K562 (cell line): Measurements from ENCODE around the gene RNU11. TPM values are rescaled to one million over a fixed set of nuclear protein-coding genes. Genes with fewer than 3 reads are reported as not detected.

ENCODE experiments used
- ATAC-seq: fragments of 200-7000 bp; cut with Tn5 transposase; 3 replicates; pipeline ENCODE4 v1.9.1; 2020; ENCODE audit warnings: moderate library complexity
- BruUV-seq: library from RNA; stranded (reverse); fragments of 400-500 nt; replicated peaks from 2 replicates; lab custom pipeline; 2021; lab: Mats Ljungman, UMichigan
- CTCF ChIA-PET: fragments of 300-600 bp; formaldehyde crosslinking; extraction: SDS; loops from one replicate; lab custom pipeline; 2021; ENCODE audit warnings: low intra/inter-chr PET ratio; lab: Yijun Ruan, JAX
- POLR2A ChIA-PET: fragments of 300-600, 350-650 bp; sonication (Branson Sonifier 250); formaldehyde crosslinking; extraction: SDS; loops from one replicate; lab custom pipeline; 2021; ENCODE audit warnings: antibody characterized with exemption, inconsistent platforms; lab: Yijun Ruan, JAX
- DNase-seq, 4 experiments: peaks; one replicate each; pipeline versions ENCODE4 v3.0.0 to v3.0.0-alpha.2; 2011 to 2018; ENCODE audit warnings: low spot score in 3 of 4, mixed read lengths in 3 of 4; ENCODE audit errors: extremely low read depth in 1 of 4
- FAIRE-seq: peaks from 2 replicates; lab custom pipeline; 2011; peaks lifted over from hg19 to GRCh38; lab: Jason Lieb, UNC
- H2AFZ ChIP-seq: 2 replicates; pipeline ENCODE4 v1.6.0; 2011; ENCODE audit warnings: low read depth, low read length, control low read depth, inconsistent platforms
- H3K27ac ChIP-seq: fragments of 200-600 bp; 3 replicates; pipeline ENCODE4 v1.8.0; 2011; ENCODE audit warnings: low read depth, mild to moderate bottlenecking, control low read depth, inconsistent platforms, low read length, moderate library complexity, mixed read lengths; ENCODE audit errors: extremely low read depth
- H3K27me3 ChIP-seq, 2 experiments: fragments of 300-600 bp in 1 of 2; 2 replicates in 1 of 2; 3 replicates in 1 of 2; pipeline versions ENCODE4 v1.6.0 to v1.8.0; 2011; ENCODE audit warnings: inconsistent platforms in 2 of 2, low read length in 2 of 2, mild to moderate bottlenecking in 1 of 2, mixed read lengths in 1 of 2, moderate library complexity in 1 of 2; ENCODE audit not compliant: control insufficient read depth in 2 of 2, insufficient read depth in 2 of 2
- H3K36me3 ChIP-seq: fragments of 300-600 bp; 3 replicates; pipeline ENCODE4 v1.8.0; 2011; ENCODE audit warnings: mild to moderate bottlenecking, low read length, inconsistent platforms; ENCODE audit not compliant: control insufficient read depth, insufficient read depth
- H3K4me1 ChIP-seq, 2 experiments: fragments of 200-600 bp in 1 of 2; replicated peaks in 1 of 2; 2 replicates in 1 of 2; 3 replicates in 1 of 2; pipeline versions ENCODE4 v1.5.1 to v1.8.0; 2011; ENCODE audit warnings: inconsistent platforms in 2 of 2, low read length in 2 of 2, mild to moderate bottlenecking in 1 of 2, mixed read lengths in 1 of 2, moderate library complexity in 1 of 2; ENCODE audit not compliant: control insufficient read depth in 2 of 2, insufficient read depth in 2 of 2
- H3K4me2 ChIP-seq: 2 replicates; pipeline ENCODE4 v1.6.1; 2011; ENCODE audit warnings: low read length, control low read depth, inconsistent platforms, mixed read lengths; ENCODE audit not compliant: insufficient read depth
- H3K4me3 ChIP-seq: fragments of 200-600 bp; sonication (generic), shearing (Covaris generic); 2 replicates; pipeline ENCODE4 v1.5.1; 2016; ENCODE audit warnings: control low read depth, inconsistent platforms
- H3K79me2 ChIP-seq: fragments of 200-600 bp; 3 replicates; pipeline ENCODE4 v1.8.0; 2011; ENCODE audit warnings: low read length, inconsistent platforms; ENCODE audit not compliant: control insufficient read depth, insufficient read depth
- H3K9ac ChIP-seq, 2 experiments: 2 replicates each; pipeline versions ENCODE4 v1.6.0 to v1.6.1; 2011; ENCODE audit warnings: low read depth in 2 of 2, low read length in 2 of 2, control low read depth in 1 of 2, inconsistent platforms in 1 of 2, mild to moderate bottlenecking in 1 of 2, mixed read lengths in 1 of 2; ENCODE audit not compliant: insufficient read depth in 1 of 2
- H3K9me1 ChIP-seq: one replicate; pipeline ENCODE4 v1.6.0; 2011; ENCODE audit warnings: inconsistent platforms, mild to moderate bottlenecking, low read length, moderate library complexity; ENCODE audit not compliant: control insufficient read depth, insufficient read depth
- H3K9me3 ChIP-seq: replicated peaks from 2 replicates; pipeline ENCODE4 v1.5.1; 2011; ENCODE audit warnings: low read depth, low read length, inconsistent platforms; ENCODE audit not compliant: control insufficient read depth, insufficient read depth
- H4K20me1 ChIP-seq: replicated peaks from 2 replicates; pipeline ENCODE4 v1.6.1; 2011; ENCODE audit warnings: low read length, inconsistent platforms, mixed read lengths; ENCODE audit not compliant: control insufficient read depth, insufficient read depth
- ATF7 ChIP-seq: fragments of 450-650 bp; IDR thresholded peaks from 2 replicates; pipeline ENCODE4 v1.7.1; 2014; ENCODE audit warnings: mild to moderate bottlenecking, moderate library complexity
- ELF2 ChIP-seq: fragments of 250-450 bp; sonication (Bioruptor Pico); IDR thresholded peaks from 2 replicates; pipeline ENCODE4 v1.5.0; 2021; ENCODE audit warnings: mild to moderate bottlenecking
- ETV5 ChIP-seq: sonication (generic); formaldehyde crosslinking; IDR thresholded peaks from 2 replicates; pipeline ENCODE4 v1.4.0; 2020; ENCODE audit warnings: low read depth, mild to moderate bottlenecking, missing genetic modification reagents
- FOXM1 ChIP-seq, 2 experiments: fragments of 450-650 bp in 1 of 2; sonication (generic) in 1 of 2; formaldehyde crosslinking in 1 of 2; IDR thresholded peaks; 2 replicates each; pipeline versions ENCODE4 v1.6.1 to v1.9.0; 2017 to 2022; ENCODE audit warnings: low read depth in 2 of 2, mild to moderate bottlenecking in 2 of 2, missing genetic modification reagents in 1 of 2, moderate library complexity in 1 of 2
- HOXB6 ChIP-seq: fragments of 250-450 bp; sonication (Bioruptor Pico); IDR thresholded peaks from 2 replicates; pipeline ENCODE4 v1.5.1; 2022; ENCODE audit warnings: mild to moderate bottlenecking, borderline replicate concordance
- KAT2B ChIP-seq: IDR thresholded peaks from one replicate; pipeline ENCODE4 v1.6.1; 2012; ENCODE audit warnings: low read depth, mild to moderate bottlenecking, control low read depth, inconsistent platforms, low read length, moderate library complexity
- KLF10 ChIP-seq: fragments of 250-450 bp; sonication (Bioruptor Pico); IDR thresholded peaks from 2 replicates; pipeline ENCODE4 v1.6.1; 2021; ENCODE audit warnings: matching md5 sums
- RFX7 ChIP-seq: fragments of 250-450 bp; sonication (Bioruptor Pico); IDR thresholded peaks from 2 replicates; pipeline ENCODE4 v1.5.1; 2021; ENCODE audit warnings: mild to moderate bottlenecking
- SETDB1 ChIP-seq: IDR thresholded peaks from one replicate; pipeline ENCODE4 v1.6.1; 2012; ENCODE audit warnings: low read length, control low read depth, inconsistent platforms
- SREBF2 ChIP-seq: sonication (generic); formaldehyde crosslinking; IDR thresholded peaks from 2 replicates; pipeline ENCODE4 v1.4.0; 2020; ENCODE audit warnings: mild to moderate bottlenecking, missing genetic modification reagents
- SRSF1 ChIP-seq: fragments of 200-400 bp; formaldehyde crosslinking; IDR thresholded peaks from 2 replicates; pipeline ENCODE4 v1.6.1; 2017; ENCODE audit warnings: mild to moderate bottlenecking, low read depth, low read length, moderate library complexity
- SUPT5H ChIP-seq: fragments of 450-650 bp; IDR thresholded peaks from 2 replicates; pipeline ENCODE4 v1.6.1; 2016
- ZNF431 ChIP-seq: sonication (generic); formaldehyde crosslinking; IDR thresholded peaks from 2 replicates; pipeline ENCODE4 v1.8.0; 2022; ENCODE audit warnings: mild to moderate bottlenecking, missing genetic modification reagents
- WGBS: fragments of 100-300 bp; shearing (Covaris generic); methylation state at CpG from one replicate; pipeline ENCODE4 v1.1.6; 2016; ENCODE audit warnings: low coverage, mixed read lengths; ENCODE audit not compliant: insufficient coverage; ENCODE audit errors: missing lambda C conversion rate; 5-methylcytosine and 5-hydroxymethylcytosine counted together
- in situ Hi-C: fragments of 300-500 bp; cut with MboI; formaldehyde crosslinking; loops from 4 replicates; pipeline ENCODE4 v1.15.0; 2018; ENCODE audit warnings: inconsistent platforms, mixed read lengths
- intact Hi-C: fragments of 100-400 bp; cut with micrococcal nuclease; formaldehyde crosslinking; loops from 2 replicates; pipeline ENCODE4 v1.14.2; 2022
- polyA plus RNA-seq, 8 experiments: library from polyadenylated mRNA; depleted of rRNA in 4 of 8; stranded (reverse) in 5 of 8; unstranded in 3 of 8; fragments of >200 nt; fragmentation: Nextera tagmentation in 2 of 8; fragmentation: Illumina TruSeq in 1 of 8; extraction: Ambion mirVana in 2 of 8; extraction: Trizol in 1 of 8; gene quantifications; 2 replicates each; pipeline versions ENCODE4 v1.2.1 to v1.2.3, GENCODE V29; 2011 to 2014; ENCODE audit warnings: inconsistent platforms in 1 of 8, missing spikeins in 1 of 8
- total RNA-seq, 7 experiments: library from RNA; depleted of rRNA in 6 of 7; stranded (reverse); fragments of >200 nt in 6 of 7; fragmentation: Illumina TruSeq in 2 of 7; extraction: Trizol in 2 of 7; gene quantifications; 2 replicates each; pipeline versions ENCODE4 v1.2.1 to v1.2.3, GENCODE V29; 2011 to 2021; ENCODE audit warnings: low replicate concordance in 1 of 7
- TF ChIP-seq, protein P1 (sequence below): IDR thresholded peaks from 2 replicates; pipeline ENCODE4 v1.6.1; 2014; ENCODE audit warnings: antibody characterized with exemption
- TF ChIP-seq, protein P2 (sequence below): fragments of 450-650 bp; IDR thresholded peaks from 2 replicates; pipeline ENCODE4 v1.6.1; 2017; ENCODE audit warnings: mild to moderate bottlenecking, moderate library complexity

The RNU11 gene
- total and polyA plus RNA-seq, 9 of the 15 experiments (the other 6 are each of a cell fraction or from before 2014, with no cell fraction given): not detected

DNA sequence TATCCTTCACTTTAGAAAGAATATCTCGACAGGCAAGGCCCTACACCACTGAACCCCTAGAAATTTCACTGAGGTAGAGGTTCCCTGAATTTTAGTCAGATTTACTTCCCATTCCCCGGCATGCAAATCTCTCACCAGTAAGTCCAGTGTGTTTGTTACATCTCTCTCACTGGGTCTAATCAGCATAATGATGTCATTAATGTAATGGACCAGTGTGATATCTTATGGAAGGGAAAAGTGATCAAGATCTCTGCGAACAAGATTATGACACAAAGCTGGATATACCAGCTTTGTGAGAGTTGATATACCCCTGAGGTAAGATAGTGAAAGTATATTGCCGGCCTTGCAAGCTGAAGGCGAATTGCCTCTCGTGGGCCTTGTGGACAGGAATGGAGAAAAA lies 7.9 kb downstream of the RNU11 start (continued):
- TF ChIP-seq FOXM1 (IDR thresholded peaks at IDR 0.05; ENCODE audit: low read depth): no peak
- no peak for TF ChIP-seq FOXM1 (CRISPR knock-in tag; IDR thresholded peaks at IDR 0.05; ENCODE audit: low read depth)
- no peak for TF ChIP-seq SUPT5H
- TF ChIP-seq SREBF2 (CRISPR knock-in tag): no peak
- peak; percentile 52 for TF ChIP-seq ATF7
- TF ChIP-seq, protein P1, sequence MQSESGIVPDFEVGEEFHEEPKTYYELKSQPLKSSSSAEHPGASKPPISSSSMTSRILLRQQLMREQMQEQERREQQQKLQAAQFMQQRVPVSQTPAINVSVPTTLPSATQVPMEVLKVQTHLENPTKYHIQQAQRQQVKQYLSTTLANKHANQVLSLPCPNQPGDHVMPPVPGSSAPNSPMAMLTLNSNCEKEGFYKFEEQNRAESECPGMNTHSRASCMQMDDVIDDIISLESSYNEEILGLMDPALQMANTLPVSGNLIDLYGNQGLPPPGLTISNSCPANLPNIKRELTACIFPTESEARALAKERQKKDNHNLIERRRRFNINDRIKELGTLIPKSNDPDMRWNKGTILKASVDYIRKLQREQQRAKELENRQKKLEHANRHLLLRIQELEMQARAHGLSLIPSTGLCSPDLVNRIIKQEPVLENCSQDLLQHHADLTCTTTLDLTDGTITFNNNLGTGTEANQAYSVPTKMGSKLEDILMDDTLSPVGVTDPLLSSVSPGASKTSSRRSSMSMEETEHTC: no peak

DNA sequence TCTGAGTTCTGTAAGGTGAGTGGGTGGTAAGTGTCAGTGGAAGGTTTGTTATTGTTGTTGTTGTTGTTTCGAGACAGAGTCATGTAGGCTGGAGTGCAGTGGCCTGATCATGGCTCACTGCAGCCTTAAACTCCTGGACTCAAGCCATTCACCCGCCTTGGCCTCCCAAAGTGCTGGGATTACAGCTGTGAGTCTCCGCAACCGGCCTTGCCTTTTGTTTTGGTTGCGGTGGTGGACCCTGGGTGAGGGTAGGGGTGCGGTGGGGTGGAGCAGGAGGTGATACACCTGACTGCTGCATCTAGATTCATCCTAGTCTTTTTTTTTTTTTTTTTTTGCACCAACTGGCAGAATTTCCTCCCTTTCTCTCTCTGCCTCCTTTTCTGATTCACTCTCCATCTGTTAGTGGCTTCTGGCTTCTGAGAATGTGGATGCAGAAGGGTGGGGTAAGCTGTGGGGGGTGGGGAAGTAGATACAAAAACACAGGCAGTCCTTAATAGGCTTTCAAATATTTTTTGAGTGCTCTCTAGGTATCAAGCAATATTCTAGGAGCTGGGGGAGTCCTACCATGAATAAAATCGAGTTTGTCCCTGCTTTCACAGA lies 15.6 kb downstream of the RNU11 start:
- Histone ChIP-seq H3K79me2 (peaks cover 7% of the 10 kb centered on the region), H3K4me1 (peaks cover 0 to 21% of the 10 kb centered on the region in 2 experiments; a peak in 3 of 5 replicates), H3K9ac (peak overlapping the region in 1 of 2 experiments; percentile 73; a peak in 2 of 4 replicates), H4K20me1 (no peaks in the 10 kb centered on the region), H3K4me3 (no peak overlapping the region), H3K27ac (no peak overlapping the region), H3K9me1 (no peaks in the 10 kb centered on the region), H2AFZ (peak overlapping the region; percentile 22; the same call in 1 of the 2 replicates), H3K9me3 (no peaks in the 10 kb centered on the region), H3K27me3 (no peaks in the 10 kb centered on the region), H3K4me2 (no peak overlapping the region), H3K36me3 (no peaks in the 10 kb centered on the region)
- ChIA-PET POLR2A (interaction anchor here (0.7 to 13.8 kb wide), 5 partner anchors 9 to 38 kb away, joined by 3 to 240 read pairs (median 3); partner anchors contain the start of gene RNU11), CTCF (no interaction called here)
- DNase-seq: no peak
- FAIRE-seq: no peak
- intact Hi-C loops: no loop called here
- in situ Hi-C loops: no loop called here
- WGBS: 64% methylated on average over 7 of the region's 7 CpGs
- ATAC-seq: no peak
- no TSS peak for BruUV-seq
- TF ChIP-seq ZNF431 (CRISPR knock-in tag) (no peak), SRSF1 (no peak), KLF10 (CRISPR knock-in tag) (no peak), SETDB1 (no peak), RFX7 (CRISPR knock-in tag) (no peak), KAT2B (no peak), ELF2 (CRISPR knock-in tag) (no peak), HOXB6 (CRISPR knock-in tag) (no peak), ETV5 (CRISPR knock-in tag) (no peak)
- TF ChIP-seq, protein P2, sequence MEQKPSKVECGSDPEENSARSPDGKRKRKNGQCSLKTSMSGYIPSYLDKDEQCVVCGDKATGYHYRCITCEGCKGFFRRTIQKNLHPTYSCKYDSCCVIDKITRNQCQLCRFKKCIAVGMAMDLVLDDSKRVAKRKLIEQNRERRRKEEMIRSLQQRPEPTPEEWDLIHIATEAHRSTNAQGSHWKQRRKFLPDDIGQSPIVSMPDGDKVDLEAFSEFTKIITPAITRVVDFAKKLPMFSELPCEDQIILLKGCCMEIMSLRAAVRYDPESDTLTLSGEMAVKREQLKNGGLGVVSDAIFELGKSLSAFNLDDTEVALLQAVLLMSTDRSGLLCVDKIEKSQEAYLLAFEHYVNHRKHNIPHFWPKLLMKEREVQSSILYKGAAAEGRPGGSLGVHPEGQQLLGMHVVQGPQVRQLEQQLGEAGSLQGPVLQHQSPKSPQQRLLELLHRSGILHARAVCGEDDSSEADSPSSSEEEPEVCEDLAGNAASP: no peak
